Hepatocyte (in vitro differentiated cells): ENCODE data around the gene C1orf116.

ENCODE experiments used
- EZH2 ChIP-seq: fragments of 200-600 bp; sonication (generic); IDR thresholded peaks from 2 replicates; pipeline ENCODE4 v1.6.1; 2016; ENCODE audit warnings: antibody characterized with exemption, mild to moderate bottlenecking, borderline replicate concordance
- TF ChIP-seq, protein P1 (sequence below): fragments of 200-600 bp; sonication (generic); IDR thresholded peaks from 2 replicates; pipeline ENCODE4 v1.5.1; 2016; ENCODE audit warnings: antibody characterized with exemption, mild to moderate bottlenecking; ENCODE audit not compliant: poor library complexity

DNA sequence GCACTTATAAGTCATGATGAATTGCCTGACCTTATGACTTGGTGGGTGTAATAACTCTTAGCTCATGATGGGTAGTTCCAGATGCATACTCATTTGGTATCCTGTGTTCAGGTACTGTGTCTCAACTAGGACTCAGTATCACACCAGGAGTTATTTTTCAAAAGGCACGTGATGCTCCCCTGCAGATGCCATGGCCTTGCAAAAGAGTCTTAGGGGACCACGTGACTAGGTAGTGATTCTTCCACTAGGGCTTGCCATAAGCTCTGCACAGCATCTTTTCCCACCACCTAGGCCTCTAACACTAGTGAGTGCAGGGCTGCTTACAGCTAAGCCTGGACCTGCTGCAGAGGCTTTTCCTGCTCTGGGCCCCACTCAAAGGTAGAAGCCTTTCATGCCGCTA, 58.4 kb downstream of the C1orf116 start:
- TF ChIP-seq, protein P1, sequence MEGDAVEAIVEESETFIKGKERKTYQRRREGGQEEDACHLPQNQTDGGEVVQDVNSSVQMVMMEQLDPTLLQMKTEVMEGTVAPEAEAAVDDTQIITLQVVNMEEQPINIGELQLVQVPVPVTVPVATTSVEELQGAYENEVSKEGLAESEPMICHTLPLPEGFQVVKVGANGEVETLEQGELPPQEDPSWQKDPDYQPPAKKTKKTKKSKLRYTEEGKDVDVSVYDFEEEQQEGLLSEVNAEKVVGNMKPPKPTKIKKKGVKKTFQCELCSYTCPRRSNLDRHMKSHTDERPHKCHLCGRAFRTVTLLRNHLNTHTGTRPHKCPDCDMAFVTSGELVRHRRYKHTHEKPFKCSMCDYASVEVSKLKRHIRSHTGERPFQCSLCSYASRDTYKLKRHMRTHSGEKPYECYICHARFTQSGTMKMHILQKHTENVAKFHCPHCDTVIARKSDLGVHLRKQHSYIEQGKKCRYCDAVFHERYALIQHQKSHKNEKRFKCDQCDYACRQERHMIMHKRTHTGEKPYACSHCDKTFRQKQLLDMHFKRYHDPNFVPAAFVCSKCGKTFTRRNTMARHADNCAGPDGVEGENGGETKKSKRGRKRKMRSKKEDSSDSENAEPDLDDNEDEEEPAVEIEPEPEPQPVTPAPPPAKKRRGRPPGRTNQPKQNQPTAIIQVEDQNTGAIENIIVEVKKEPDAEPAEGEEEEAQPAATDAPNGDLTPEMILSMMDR = no peak
- no peak for TF ChIP-seq EZH2
